Upper lobe of left lung (tissue), 6 donors: ENCODE results near the gene DUSP12. TPM values are rescaled to one million over a fixed set of nuclear protein-coding genes. Genes with fewer than 3 reads are reported as not detected.
A peak's percentile ranks its signal among the peaks of the same experiment; 100 is the strongest.

Source experiments
- ATAC-seq, 2 donors: fragments of 200-7000 bp; cut with Tn5 transposase; one replicate each; pipeline ENCODE4 v1.9.1; 2022; ENCODE audit warnings: mild to moderate bottlenecking in 2 of 2, moderate library complexity in 2 of 2; ENCODE audit not compliant: low FRiP score in 2 of 2
- DNase-seq, 2 donors: peaks; one replicate each; pipeline ENCODE4 v3.0.0-alpha.2; 2019 to 2020
- H3K27ac ChIP-seq, 4 donors: fragments of 200-600 bp; sonication (generic); one replicate each; pipeline ENCODE4 v1.5.1; 2016 to 2019
- H3K27me3 ChIP-seq, 4 donors: fragments of 200-600 bp; sonication (generic); one replicate each; pipeline ENCODE4 v1.5.1; 2017 to 2019
- H3K36me3 ChIP-seq, 4 donors: fragments of 200-600 bp; sonication (generic); one replicate each; pipeline ENCODE4 v1.5.1; 2016 to 2019
- H3K4me1 ChIP-seq, 4 donors: fragments of 200-600 bp; sonication (generic); one replicate each; pipeline ENCODE4 v1.5.1; 2018 to 2019
- H3K4me3 ChIP-seq, 4 donors: fragments of 200-600 bp; sonication (generic); one replicate each; pipeline ENCODE4 v1.5.1; 2017 to 2019; ENCODE audit warnings: mild to moderate bottlenecking in 2 of 4, moderate library complexity in 1 of 4
- H3K9me3 ChIP-seq, 4 donors: fragments of 200-600 bp; sonication (generic); one replicate each; pipeline ENCODE4 v1.5.1; 2018 to 2019
- CTCF ChIP-seq, 6 experiments: fragments of 450-650 bp in 4 of 6; fragments of 200-600 bp in 2 of 6; sonication (generic) in 2 of 6; IDR thresholded peaks; one replicate each; pipeline ENCODE4 v1.5.1; 2016 to 2019; ENCODE audit warnings: antibody characterized with exemption in 6 of 6
- EP300 ChIP-seq, 4 donors: sonication (generic); formaldehyde crosslinking; IDR thresholded peaks; one replicate each; pipeline ENCODE4 v1.5.1; 2017; ENCODE audit warnings: antibody characterized with exemption in 4 of 4, control low read depth in 2 of 4
- POLR2A ChIP-seq, 4 donors: fragments of 450-650 bp; IDR thresholded peaks; one replicate each; pipeline ENCODE4 v1.5.1; 2016 to 2017; ENCODE audit warnings: antibody characterized with exemption in 4 of 4, mild to moderate bottlenecking in 2 of 4
- POLR2AphosphoS5 ChIP-seq, 2 donors: sonication (generic); formaldehyde crosslinking; IDR thresholded peaks; one replicate each; pipeline ENCODE4 v1.5.1; 2017; ENCODE audit warnings: antibody characterized with exemption in 2 of 2
- WGBS, 2 donors: methylation state at CpG; one replicate each; pipeline ENCODE4 v1.1.5; 2017 to 2018; 5-methylcytosine and 5-hydroxymethylcytosine counted together
- total RNA-seq, 6 donors: library from RNA; depleted of rRNA in 4 of 6; stranded (reverse); fragments of >200 nt in 4 of 6; gene quantifications; one replicate each; pipeline versions ENCODE4 v1.1.0 to v1.2.1, GENCODE V29; 2016 to 2021
- donor health status: DM: no; HTN: no; CAD: no; lungs with moderate emphysema.
- donor health status: DM: no; HTN: yes; CAD: no; lungs with severe emphysema.

Gene DUSP12
- total RNA-seq, 6 donors from 2014 or later, result 4.6 to 29.0 (median 15.9) TPM

DNA sequence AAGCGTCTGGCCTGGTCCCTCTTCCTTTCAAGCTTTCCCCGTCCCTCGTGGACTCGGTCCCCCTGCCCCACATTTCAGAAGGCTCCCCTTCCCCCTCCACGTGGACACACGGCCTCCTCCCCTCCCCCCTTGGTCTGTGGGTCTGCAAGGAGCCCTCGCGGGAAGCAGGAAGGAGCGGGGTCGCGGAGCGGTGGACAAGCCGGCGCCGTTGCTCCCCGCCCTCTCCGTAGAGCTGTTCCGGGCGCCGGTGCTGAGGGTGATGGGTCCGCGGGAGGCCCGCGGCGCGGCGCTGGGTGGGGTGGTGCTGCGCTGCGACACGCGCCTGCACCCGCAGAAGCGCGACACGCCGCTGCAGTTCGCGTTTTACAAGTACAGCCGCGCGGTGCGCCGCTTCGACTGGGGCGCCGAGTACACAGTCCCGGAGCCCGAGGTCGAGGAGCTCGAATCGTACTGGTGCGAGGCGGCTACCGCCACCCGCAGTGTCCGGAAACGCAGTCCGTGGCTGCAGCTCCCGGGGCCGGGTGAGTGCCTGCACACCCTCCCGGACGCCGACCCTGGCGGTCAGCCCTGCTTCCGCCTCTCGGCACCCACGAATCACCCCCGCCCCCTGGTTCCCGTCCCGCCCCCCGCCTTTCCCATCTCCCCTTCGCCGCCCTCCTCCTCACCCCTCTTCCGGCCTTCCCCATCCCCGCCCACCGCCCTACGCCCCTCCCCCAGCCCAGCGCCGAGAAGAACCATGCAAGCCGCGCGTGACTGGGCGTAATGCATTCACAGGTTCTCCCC lies 22.9 kb upstream of the DUSP12 start:
- Histone ChIP-seq H3K4me3 (peak overlapping the region; percentile 65 to 84 (median 68)), H3K9me3 (no peaks in the 10 kb centered on the region), H3K4me1 (peaks cover 10 to 22% (median 16%) of the 10 kb centered on the region in 4 donors), H3K27me3 (no peaks in the 10 kb centered on the region), H3K36me3 (no peaks in the 10 kb centered on the region), H3K27ac (peak overlapping the region; percentile 79 to 88 (median 84))
- ATAC-seq (peak; percentile 83 to 93), DNase-seq (peak; percentile 90 to 94)
- TF ChIP-seq POLR2AphosphoS5 (IDR thresholded peaks at IDR 0.05), result peak; percentile 40 to 66
- no peak for TF ChIP-seq EP300 (IDR thresholded peaks at IDR 0.05)
- peak in 4 of 6 experiments; percentile 17 to 63 (median 20) for TF ChIP-seq CTCF (IDR thresholded peaks at IDR 0.05)
- peak in 2 of 4 donors; percentile 42 to 81 for TF ChIP-seq POLR2A (IDR thresholded peaks at IDR 0.05)
- 1 to 4% methylated on average over 14 to 71 of the region's 83 CpGs for WGBS, 2 donors

DNA sequence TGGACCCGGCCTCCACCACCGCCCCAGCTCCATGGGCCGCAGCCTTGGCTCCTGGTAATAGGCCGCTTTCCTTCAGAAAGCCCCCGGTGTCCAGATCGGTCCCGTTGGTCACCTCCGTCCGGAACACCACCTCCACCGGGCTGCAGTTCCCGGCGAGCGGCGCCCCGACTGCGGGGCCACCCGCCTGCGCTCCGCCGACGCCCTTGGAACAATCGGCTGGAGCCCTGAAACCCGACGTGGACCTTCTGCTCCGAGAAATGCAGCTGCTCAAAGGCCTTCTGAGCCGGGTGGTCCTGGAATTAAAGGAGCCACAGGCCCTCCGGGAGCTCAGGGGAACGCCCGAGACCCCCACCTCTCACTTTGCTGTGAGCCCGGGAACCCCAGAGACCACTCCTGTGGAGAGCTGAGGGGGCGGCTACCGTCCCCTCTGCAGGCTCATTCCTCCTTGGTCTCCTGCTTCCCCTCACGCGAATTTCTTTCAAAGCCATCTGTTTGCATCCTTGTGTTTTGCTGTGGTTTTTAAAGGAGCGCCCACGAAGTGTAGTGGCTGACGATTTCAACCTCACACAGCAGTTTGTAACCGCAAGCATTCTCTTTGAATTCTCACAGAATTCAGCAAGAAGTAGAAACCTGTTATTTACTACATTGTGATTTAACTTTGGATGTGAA lies 22.2 kb upstream of the DUSP12 start:
- H3K27me3 ChIP-seq, result no peaks in the 10 kb centered on the region
- TF ChIP-seq CTCF (IDR thresholded peaks at IDR 0.05), result no peak
- TF ChIP-seq EP300 (IDR thresholded peaks at IDR 0.05), result no peak
- TF ChIP-seq POLR2A (IDR thresholded peaks at IDR 0.05), result peak in 1 of 4 donors; percentile 36
- TF ChIP-seq POLR2AphosphoS5 (IDR thresholded peaks at IDR 0.05), result no peak
- H3K4me3 ChIP-seq, result peak overlapping the region; percentile 65 to 84 (median 68)
- ATAC-seq, result peak in 1 of 2 donors; percentile 20
- 7 to 8% methylated on average over 12 to 37 of the region's 38 CpGs for WGBS, 2 donors
- H3K36me3 ChIP-seq, result no peaks in the 10 kb centered on the region
- no peak for DNase-seq
- H3K9me3 ChIP-seq, result no peaks in the 10 kb centered on the region
- H3K27ac ChIP-seq, result peak overlapping the region; percentile 79 to 88 (median 84)
- peaks cover 10 to 22% (median 16%) of the 10 kb centered on the region in 4 donors for H3K4me1 ChIP-seq

DNA sequence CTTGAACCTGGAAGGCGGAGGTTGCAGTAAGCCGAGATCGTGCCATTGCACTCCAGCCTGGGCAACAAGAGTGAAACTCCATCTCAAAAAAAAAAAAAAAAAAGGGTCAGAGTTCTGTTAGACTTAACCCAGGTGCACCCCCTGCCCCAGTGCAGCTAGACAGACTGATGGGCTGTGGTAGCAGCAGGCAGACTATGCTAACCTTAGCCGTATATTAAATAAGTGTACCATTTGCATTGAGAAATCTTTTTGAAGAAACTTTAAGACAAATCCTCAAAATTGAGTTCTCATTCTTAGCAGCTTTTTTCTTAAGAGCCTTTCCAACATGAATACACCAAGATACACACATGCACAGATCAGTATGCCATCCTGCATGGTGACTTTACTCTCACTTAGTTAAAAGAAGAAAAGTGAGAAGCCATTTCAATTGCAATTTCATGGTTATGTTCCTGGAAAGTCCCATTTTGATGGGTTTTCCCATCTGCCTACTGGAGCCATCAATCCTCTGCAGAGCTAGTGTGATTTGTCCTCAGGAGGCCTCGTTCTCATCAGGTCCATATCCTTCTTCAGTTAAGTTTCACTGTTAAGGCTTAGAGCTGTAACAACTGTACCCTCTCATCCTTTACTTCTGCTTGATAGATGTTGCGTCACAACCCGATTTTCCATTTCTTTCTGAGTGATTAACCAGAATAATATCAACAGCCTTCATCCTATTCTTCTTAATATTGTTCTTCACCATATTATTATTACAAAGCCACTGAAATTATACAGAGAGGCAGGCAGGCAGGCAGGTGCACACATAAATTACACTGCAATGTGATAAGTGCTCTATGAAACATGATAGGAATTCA lies 21.0 kb upstream of the DUSP12 start:
- H3K27me3 ChIP-seq, result no peaks in the 10 kb centered on the region

More for the DNA sequence above, 21.0 kb upstream of the DUSP12 start:
- no peak for ATAC-seq
- WGBS, 2 donors, result 72 to 92% methylated on average over 7 of the region's 7 CpGs
- H3K9me3 ChIP-seq, result no peaks in the 10 kb centered on the region
- no peak overlapping the region for H3K27ac ChIP-seq
- no peak overlapping the region for H3K4me3 ChIP-seq
- no peaks in the 10 kb centered on the region for H3K36me3 ChIP-seq
- no peak for DNase-seq
- peaks cover 10 to 22% (median 16%) of the 10 kb centered on the region in 4 donors for H3K4me1 ChIP-seq
- TF ChIP-seq EP300 (IDR thresholded peaks at IDR 0.05), result no peak
- TF ChIP-seq POLR2AphosphoS5 (IDR thresholded peaks at IDR 0.05), result no peak
- TF ChIP-seq CTCF (IDR thresholded peaks at IDR 0.05), result no peak
- TF ChIP-seq POLR2A (IDR thresholded peaks at IDR 0.05), result no peak
